Upper lobe of right lung (tissue), 1 donor: ENCODE data around the gene IRS4. TPM values are rescaled to one million over a fixed set of nuclear protein-coding genes. Genes with fewer than 3 reads are reported as not detected.

Experiments
- ATAC-seq: fragments of 200-7000 bp; cut with Tn5 transposase; one replicate; pipeline ENCODE4 v1.9.1; 2020; ENCODE audit warnings: mild to moderate bottlenecking, moderate library complexity
- DNase-seq: peaks from one replicate; pipeline ENCODE4 v3.0.0-alpha.2; 2020
- H3K27ac ChIP-seq: fragments of 200-600 bp; one replicate; pipeline ENCODE4 v1.8.0; 2022
- H3K27me3 ChIP-seq: fragments of 200-600 bp; one replicate; pipeline ENCODE4 v1.8.0; 2022; ENCODE audit warnings: mild to moderate bottlenecking
- H3K36me3 ChIP-seq: fragments of 200-600 bp; one replicate; pipeline ENCODE4 v1.8.0; 2022
- H3K4me1 ChIP-seq: fragments of 200-600 bp; one replicate; pipeline ENCODE4 v1.8.0; 2022
- H3K4me3 ChIP-seq: fragments of 200-600 bp; one replicate; pipeline ENCODE4 v1.8.0; 2022; ENCODE audit warnings: mild to moderate bottlenecking
- H3K9me3 ChIP-seq: fragments of 200-600 bp; one replicate; pipeline ENCODE4 v1.8.0; 2022
- intact Hi-C: fragments of 100-400 bp; cut with DNase I; formaldehyde crosslinking; loops from one replicate; pipeline ENCODE4 v1.11.0; 2022
- total RNA-seq: library from RNA; stranded (reverse); fragmentation: NEBNext Ultra II Directional; extraction: Animal tissue kit (Norgen Biotek cat#: 25700); gene quantifications from one replicate; pipeline ENCODE4 v1.2.1, GENCODE V29; 2021
- TF ChIP-seq, protein P1 (sequence below): fragments of 200-600 bp; IDR thresholded peaks from one replicate; pipeline ENCODE4 v1.8.0; 2022; ENCODE audit warnings: antibody characterized with exemption
- donor health status: DM: no; HTN: yes; CAD: no; lungs with severe emphysema.

IRS4 gene
- total RNA-seq, 1 donor from 2014 or later: not detected

DNA sequence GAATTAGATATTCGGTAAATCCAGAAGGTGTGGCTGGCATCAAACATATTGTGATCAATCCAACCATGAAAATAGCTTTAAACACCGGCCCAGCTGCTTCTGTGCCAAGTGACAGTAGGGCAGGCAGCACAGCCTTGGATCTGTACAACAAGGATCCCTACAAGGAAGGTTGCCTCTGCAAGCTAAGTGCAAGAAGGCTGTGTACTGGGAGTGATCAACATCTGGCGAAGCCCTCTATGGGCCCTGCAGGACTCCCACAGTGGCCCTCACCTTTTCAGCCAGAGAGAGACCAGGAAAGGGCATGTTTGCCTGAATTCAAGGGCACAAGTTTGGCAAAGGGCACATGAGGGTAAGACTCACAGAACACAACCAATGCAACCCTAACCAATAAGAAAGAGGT is 9.6 kb downstream of the IRS4 start:
- Histone ChIP-seq H3K27ac (no peak overlapping the region), H3K36me3 (no peaks in the 10 kb centered on the region), H3K27me3 (no peaks in the 10 kb centered on the region), H3K9me3 (no peaks in the 10 kb centered on the region), H3K4me1 (no peaks in the 10 kb centered on the region), H3K4me3 (no peak overlapping the region)
- no peak for DNase-seq
- TF ChIP-seq, protein P1, sequence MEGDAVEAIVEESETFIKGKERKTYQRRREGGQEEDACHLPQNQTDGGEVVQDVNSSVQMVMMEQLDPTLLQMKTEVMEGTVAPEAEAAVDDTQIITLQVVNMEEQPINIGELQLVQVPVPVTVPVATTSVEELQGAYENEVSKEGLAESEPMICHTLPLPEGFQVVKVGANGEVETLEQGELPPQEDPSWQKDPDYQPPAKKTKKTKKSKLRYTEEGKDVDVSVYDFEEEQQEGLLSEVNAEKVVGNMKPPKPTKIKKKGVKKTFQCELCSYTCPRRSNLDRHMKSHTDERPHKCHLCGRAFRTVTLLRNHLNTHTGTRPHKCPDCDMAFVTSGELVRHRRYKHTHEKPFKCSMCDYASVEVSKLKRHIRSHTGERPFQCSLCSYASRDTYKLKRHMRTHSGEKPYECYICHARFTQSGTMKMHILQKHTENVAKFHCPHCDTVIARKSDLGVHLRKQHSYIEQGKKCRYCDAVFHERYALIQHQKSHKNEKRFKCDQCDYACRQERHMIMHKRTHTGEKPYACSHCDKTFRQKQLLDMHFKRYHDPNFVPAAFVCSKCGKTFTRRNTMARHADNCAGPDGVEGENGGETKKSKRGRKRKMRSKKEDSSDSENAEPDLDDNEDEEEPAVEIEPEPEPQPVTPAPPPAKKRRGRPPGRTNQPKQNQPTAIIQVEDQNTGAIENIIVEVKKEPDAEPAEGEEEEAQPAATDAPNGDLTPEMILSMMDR: no peak
- no peak for ATAC-seq
- intact Hi-C loops: no loop called here

DNA sequence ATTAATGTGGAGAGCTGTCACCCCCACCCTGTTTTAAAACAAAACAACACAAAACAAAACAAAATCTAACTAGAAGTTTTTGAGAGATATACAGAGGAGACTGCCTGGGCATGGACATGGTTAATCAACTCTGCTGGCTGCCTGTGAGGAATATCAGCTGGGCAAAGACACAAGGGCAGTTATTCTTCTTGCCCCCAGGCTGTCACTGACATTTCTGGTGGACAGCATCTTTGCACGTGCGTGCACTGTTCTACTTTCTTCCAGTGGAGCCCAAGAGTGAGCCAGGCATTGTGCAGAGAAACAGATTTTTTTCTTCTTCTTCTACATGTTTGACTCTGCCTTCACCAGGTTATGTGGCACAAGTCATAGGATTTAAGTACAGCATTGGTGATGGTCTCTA is 13.8 kb downstream of the IRS4 start:
- ATAC-seq (no peak), DNase-seq (no peak)
- Histone ChIP-seq H3K27ac (no peak overlapping the region), H3K27me3 (no peaks in the 10 kb centered on the region), H3K4me1 (no peaks in the 10 kb centered on the region), H3K4me3 (no peak overlapping the region), H3K36me3 (no peaks in the 10 kb centered on the region), H3K9me3 (no peaks in the 10 kb centered on the region)
- TF ChIP-seq, protein P1: no peak
- intact Hi-C loops: no loop called here

DNA sequence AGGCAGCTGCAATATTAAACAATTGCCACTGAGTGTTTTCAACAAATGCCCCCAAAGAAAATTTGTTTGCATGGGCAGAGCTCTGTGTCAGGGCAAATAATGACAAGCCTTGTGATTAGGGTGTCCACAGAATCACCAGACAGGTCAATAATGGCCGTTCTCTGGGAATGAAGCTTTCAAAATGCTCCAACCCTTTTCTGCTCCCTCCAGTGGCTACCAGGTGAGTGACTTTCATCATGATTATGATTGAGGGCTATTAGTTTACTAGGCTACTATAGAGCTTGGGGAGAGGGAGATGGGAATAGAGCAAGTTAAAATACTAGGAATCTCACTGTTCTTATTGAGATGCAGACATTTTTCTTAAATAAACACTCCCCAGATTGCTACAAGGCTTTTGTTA is 23.5 kb downstream of the IRS4 start:
- DNase-seq (no peak), ATAC-seq (no peak)
- TF ChIP-seq, protein P1: no peak
- Histone ChIP-seq H3K27me3 (no peaks in the 10 kb centered on the region), H3K4me3 (no peak overlapping the region), H3K4me1 (no peaks in the 10 kb centered on the region), H3K9me3 (no peaks in the 10 kb centered on the region), H3K27ac (no peak overlapping the region), H3K36me3 (no peaks in the 10 kb centered on the region)
- intact Hi-C loops: no loop called here

DNA sequence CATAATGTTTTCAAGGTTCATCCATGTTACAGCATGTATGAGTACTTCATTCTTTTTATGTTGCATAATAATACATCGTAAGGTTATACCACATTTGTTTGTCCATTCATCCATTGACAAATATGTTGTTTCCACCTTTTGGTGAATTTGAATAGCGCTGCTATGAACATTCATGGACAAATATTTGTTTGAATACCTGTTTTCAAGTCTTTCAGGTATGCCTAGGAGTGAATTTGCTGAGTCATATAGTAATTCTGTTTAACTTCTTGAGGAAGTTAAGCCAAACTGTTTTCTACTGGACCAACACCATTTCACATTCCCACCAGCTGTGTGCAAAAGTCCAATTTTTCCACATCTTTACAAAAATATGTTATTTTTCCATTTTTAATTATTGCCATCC is 31.5 kb downstream of the IRS4 start:
- DNase-seq: no peak
- intact Hi-C loops: no loop called here
- Histone ChIP-seq H3K9me3 (no peaks in the 10 kb centered on the region), H3K4me3 (no peak overlapping the region), H3K27ac (no peak overlapping the region), H3K36me3 (no peaks in the 10 kb centered on the region), H3K27me3 (no peaks in the 10 kb centered on the region), H3K4me1 (no peaks in the 10 kb centered on the region)
- TF ChIP-seq, protein P1: no peak
- ATAC-seq: no peak

DNA sequence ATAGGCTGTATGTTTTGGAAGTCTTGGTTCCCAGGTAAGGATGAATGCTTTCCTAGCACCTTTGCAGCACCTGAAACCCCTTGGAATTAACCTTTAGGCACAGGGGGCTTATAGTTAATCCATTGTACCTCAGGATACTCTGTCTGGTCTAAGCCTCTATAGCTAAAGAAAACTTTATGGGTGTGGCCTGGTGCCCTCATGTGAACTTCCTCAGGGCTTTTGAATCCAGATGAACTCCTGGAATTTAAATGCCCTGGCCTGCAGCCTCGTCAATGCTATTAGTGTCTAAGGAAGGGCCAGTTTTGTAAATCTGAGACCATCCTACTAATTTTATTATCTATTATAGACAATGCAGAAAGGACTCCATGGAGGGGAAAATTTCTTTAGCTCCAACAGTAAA is 33.8 kb downstream of the IRS4 start:
- DNase-seq (no peak), ATAC-seq (no peak)
- H3K27ac ChIP-seq: no peak overlapping the region
- H3K36me3 ChIP-seq: no peaks in the 10 kb centered on the region
- TF ChIP-seq, protein P1: no peak
- intact Hi-C loops: no loop called here
- no peaks in the 10 kb centered on the region for H3K27me3 ChIP-seq
- no peak overlapping the region for H3K4me3 ChIP-seq
- no peaks in the 10 kb centered on the region for H3K9me3 ChIP-seq
- no peaks in the 10 kb centered on the region for H3K4me1 ChIP-seq

DNA sequence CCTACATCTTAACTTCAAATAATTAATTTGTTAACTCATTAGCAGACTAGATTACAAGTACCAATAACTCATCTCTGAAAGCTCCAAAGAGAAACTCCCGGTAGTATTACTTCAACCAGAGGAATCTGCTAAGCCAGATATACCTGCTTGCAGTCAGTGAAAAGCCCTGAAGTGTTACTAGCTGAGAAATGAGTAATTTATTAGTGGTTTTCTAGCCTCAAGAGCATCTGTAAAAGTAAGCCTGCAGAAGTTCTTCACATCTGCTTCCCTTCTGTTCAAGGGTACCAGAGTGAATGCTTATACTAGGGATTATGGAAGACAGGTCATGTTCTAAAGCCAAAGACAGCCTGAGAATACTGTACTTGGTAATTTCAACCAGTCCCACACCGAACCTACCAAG is 34.7 kb downstream of the IRS4 start:
- H3K27ac ChIP-seq: no peak overlapping the region
- intact Hi-C loops: no loop called here

More for the DNA sequence above, 34.7 kb downstream of the IRS4 start:
- no peaks in the 10 kb centered on the region for H3K9me3 ChIP-seq
- no peak overlapping the region for H3K4me3 ChIP-seq
- ATAC-seq (no peak), DNase-seq (no peak)
- no peaks in the 10 kb centered on the region for H3K4me1 ChIP-seq
- H3K27me3 ChIP-seq: no peaks in the 10 kb centered on the region
- H3K36me3 ChIP-seq: no peaks in the 10 kb centered on the region
- TF ChIP-seq, protein P1: no peak
